Measurements from ENCODE around the gene GYPA.

DNA sequence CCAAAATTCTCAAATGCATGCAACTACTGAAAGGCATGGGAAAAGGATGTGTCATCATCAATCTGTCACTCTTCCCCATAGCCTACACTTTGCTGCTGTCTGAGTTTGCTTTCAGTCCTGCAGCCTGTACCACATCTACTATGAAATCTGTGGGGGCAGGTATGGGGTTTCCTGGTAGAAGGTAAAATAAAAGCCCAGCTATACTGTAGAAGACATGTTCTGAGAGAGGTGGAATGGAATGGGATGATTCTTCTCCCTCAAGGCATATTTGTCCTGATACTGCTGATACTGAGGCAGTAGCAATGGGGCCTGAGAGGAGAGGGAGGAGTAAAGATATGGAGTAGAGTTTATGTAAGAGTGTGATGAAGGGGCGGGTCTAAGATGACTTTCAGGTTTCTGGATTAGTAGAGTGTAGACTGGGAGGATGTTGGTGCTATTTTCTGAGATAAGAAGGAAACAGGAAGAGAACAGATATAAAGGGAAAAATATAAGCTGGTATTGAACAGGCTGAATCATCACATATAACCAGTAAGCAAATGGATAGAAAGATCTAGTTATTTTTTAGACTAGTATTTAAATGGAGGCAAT is 38.7 kb upstream of the GYPA start:
- no peak for TF ChIP-seq GATA2 (IDR thresholded peaks at IDR 0.05; ENCODE audit: low read depth, low read length)
- TF ChIP-seq GATA3 (IDR thresholded peaks at IDR 0.05; ENCODE audit: low read depth, low read length) = no peak
